ENCODE measurements around the gene CGNL1. TPM values are rescaled to one million over a fixed set of nuclear protein-coding genes. Genes with fewer than 3 reads are reported as not detected.

The CGNL1 gene
- total and polyA plus RNA-seq, 10 of the 15 experiments (the other 5 are each of a cell fraction or from before 2014, with no cell fraction given), result under 0.01 to 0.27 (median 0.04) TPM; not detected in 3

DNA sequence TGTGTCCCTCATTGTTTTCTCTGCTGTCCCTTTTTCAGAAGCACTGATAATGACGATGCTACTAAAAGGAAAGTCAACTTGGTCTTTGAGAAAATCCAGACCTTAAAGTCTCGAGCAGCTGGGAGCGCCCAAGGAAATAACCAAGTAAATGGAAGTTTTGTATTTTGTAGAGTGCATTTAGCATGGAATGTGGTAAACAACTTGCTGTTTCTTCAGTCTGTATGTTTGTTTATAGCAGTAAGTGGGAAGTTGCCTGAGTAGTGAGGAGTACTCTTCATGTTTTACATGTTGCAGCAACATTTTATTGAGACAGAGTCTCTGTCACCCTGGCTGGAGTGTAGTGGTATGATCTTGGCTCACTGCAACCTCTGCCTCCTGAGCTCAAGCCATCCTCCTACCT lies 66.0 kb downstream of the CGNL1 start (continued):
- no peak for TF ChIP-seq MEF2A (IDR thresholded peaks at IDR 0.05; ENCODE audit: insufficient read depth, low read depth, low read length)
- no peak for TF ChIP-seq ZSCAN29 (IDR thresholded peaks at IDR 0.05)
- TF ChIP-seq NBN (IDR thresholded peaks at IDR 0.05), result no peak
- no peak for TF ChIP-seq EP300 (IDR thresholded peaks at IDR 0.05; ENCODE audit: borderline replicate concordance in 1 of 2, control insufficient read depth in 1 of 2, low read depth in 2 of 2, low read length in 2 of 2)
- no peak for TF ChIP-seq HDGF (IDR thresholded peaks at IDR 0.05)
- no peak for TF ChIP-seq NR2F1 (conservative IDR thresholded peaks at IDR 0.05)
- TF ChIP-seq ELK1 (IDR thresholded peaks at IDR 0.05; ENCODE audit: low read depth, low read length), result no peak

DNA sequence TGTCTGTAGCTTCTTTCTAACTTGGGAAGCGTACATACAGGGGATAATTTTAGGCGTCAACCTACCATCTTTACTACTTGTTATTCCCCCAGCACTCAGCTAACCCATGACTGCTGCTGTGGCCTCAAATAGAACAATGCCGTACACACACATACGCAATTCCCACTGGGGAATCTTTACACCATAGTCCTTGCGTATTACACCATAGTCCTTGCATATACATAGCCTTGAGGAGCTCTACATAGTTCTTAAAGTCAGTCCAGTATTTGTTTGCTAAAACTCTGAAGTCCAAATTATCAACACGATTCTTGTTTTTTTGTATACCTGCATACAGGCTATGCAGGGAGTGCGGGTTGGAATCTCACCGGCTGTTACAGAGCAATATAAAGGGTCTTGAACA lies 67.2 kb downstream of the CGNL1 start:
- H2AFZ ChIP-seq (ENCODE audit: control insufficient read depth, low read depth, low read length), result no peak overlapping the region
- no peaks in the 10 kb centered on the region for H3K36me3 ChIP-seq (ENCODE audit: control insufficient read depth in 2 of 2, insufficient read depth in 2 of 2, low read length in 1 of 2)
- H4K20me1 ChIP-seq (ENCODE audit: control insufficient read depth, insufficient read depth), result no peaks in the 10 kb centered on the region
- DNase-seq (ENCODE audit: low read depth, low spot score) (no peak), ATAC-seq (no peak), FAIRE-seq (no peak)
- no peaks in the 10 kb centered on the region for H3K9me3 ChIP-seq (replicated peaks; ENCODE audit: control insufficient read depth, insufficient read depth, low read length)
- in situ Hi-C loops (cut with MboI), result no loop called here
- no peaks in the 10 kb centered on the region for H3K4me1 ChIP-seq (ENCODE audit: control insufficient read depth, insufficient read depth, low read length)
- H3K79me2 ChIP-seq (ENCODE audit: control insufficient read depth, insufficient read depth, low read length), result no peaks in the 10 kb centered on the region
- WGBS (ENCODE audit: insufficient coverage, insufficient replicate concordance, low lambda C conversion rate, missing lambda C conversion rate), result 57% methylated on average over 8 of the region's 8 CpGs
- TF ChIP-seq BRCA1 (IDR thresholded peaks at IDR 0.05; ENCODE audit: low read depth, low read length) (no peak), TAF1 (IDR thresholded peaks at IDR 0.05; ENCODE audit: borderline replicate concordance, low read depth, low read length) (no peak), RUNX3 (IDR thresholded peaks at IDR 0.05; ENCODE audit: low read length) (no peak), RB1 (IDR thresholded peaks at IDR 0.05; ENCODE audit: borderline replicate concordance) (no peak), CBX3 (IDR thresholded peaks at IDR 0.05; ENCODE audit: borderline replicate concordance, low read depth) (no peak), TCF7 (IDR thresholded peaks at IDR 0.05; ENCODE audit: borderline replicate concordance) (no peak), TCF3 (IDR thresholded peaks at IDR 0.05; ENCODE audit: borderline replicate concordance, insufficient read depth, low read depth, low read length) (no peak), FOXK2 (IDR thresholded peaks at IDR 0.05) (no peak), KLF5 (IDR thresholded peaks at IDR 0.05; ENCODE audit: partially characterized antibody) (no peak)
- TF ChIP-seq, protein P1, sequence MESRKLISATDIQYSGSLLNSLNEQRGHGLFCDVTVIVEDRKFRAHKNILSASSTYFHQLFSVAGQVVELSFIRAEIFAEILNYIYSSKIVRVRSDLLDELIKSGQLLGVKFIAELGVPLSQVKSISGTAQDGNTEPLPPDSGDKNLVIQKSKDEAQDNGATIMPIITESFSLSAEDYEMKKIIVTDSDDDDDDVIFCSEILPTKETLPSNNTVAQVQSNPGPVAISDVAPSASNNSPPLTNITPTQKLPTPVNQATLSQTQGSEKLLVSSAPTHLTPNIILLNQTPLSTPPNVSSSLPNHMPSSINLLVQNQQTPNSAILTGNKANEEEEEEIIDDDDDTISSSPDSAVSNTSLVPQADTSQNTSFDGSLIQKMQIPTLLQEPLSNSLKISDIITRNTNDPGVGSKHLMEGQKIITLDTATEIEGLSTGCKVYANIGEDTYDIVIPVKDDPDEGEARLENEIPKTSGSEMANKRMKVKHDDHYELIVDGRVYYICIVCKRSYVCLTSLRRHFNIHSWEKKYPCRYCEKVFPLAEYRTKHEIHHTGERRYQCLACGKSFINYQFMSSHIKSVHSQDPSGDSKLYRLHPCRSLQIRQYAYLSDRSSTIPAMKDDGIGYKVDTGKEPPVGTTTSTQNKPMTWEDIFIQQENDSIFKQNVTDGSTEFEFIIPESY (IDR thresholded peaks at IDR 0.05), result no peak
- TF ChIP-seq, protein P2, sequence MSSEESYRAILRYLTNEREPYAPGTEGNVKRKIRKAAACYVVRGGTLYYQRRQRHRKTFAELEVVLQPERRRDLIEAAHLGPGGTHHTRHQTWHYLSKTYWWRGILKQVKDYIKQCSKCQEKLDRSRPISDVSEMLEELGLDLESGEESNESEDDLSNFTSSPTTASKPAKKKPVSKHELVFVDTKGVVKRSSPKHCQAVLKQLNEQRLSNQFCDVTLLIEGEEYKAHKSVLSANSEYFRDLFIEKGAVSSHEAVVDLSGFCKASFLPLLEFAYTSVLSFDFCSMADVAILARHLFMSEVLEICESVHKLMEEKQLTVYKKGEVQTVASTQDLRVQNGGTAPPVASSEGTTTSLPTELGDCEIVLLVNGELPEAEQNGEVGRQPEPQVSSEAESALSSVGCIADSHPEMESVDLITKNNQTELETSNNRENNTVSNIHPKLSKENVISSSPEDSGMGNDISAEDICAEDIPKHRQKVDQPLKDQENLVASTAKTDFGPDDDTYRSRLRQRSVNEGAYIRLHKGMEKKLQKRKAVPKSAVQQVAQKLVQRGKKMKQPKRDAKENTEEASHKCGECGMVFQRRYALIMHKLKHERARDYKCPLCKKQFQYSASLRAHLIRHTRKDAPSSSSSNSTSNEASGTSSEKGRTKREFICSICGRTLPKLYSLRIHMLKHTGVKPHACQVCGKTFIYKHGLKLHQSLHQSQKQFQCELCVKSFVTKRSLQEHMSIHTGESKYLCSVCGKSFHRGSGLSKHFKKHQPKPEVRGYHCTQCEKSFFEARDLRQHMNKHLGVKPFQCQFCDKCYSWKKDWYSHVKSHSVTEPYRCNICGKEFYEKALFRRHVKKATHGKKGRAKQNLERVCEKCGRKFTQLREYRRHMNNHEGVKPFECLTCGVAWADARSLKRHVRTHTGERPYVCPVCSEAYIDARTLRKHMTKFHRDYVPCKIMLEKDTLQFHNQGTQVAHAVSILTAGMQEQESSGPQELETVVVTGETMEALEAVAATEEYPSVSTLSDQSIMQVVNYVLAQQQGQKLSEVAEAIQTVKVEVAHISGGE (CRISPR knock-in tag; IDR thresholded peaks at IDR 0.05), result no peak
- CTCF ChIA-PET, result no interaction called here
- RAD21 ChIA-PET (ENCODE audit: unreplicated experiment), result no interaction called here
- no TSS peak for BruUV-seq (replicated peaks)
- intact Hi-C loops (cut with micrococcal nuclease; ENCODE audit: unreplicated experiment), result no loop called here
- SMC1A ChIA-PET (ENCODE audit: uncharacterized antibody, unreplicated experiment), result interaction anchor here (0.6 kb wide), 2 partner anchors 789 to 1080 kb away, joined by 3 read pairs; no protein-coding TSS in a partner anchor
- POLR2A ChIA-PET, result no interaction called here
- no peak overlapping the region for H3K4me2 ChIP-seq (ENCODE audit: control insufficient read depth, insufficient read depth)
- H3K9ac ChIP-seq (ENCODE audit: control insufficient read depth, insufficient read depth, low read length), result no peak overlapping the region
- no peak overlapping the region for H3K27ac ChIP-seq (ENCODE audit: control insufficient read depth, insufficient read depth)
- H3K4me3 ChIP-seq, result no peak overlapping the region
- peaks cover 0 to 2% of the 10 kb centered on the region in 2 experiments; a peak in 3 of 4 replicates for H3K27me3 ChIP-seq (replicated peaks in 1 of 2; ENCODE audit: control insufficient read depth in 2 of 2, insufficient read depth in 2 of 2, low read length in 1 of 2)

Measured in GM12878 (cell line).